GM19099 (cell line): ENCODE results near the gene BAIAP2L2.

ENCODE experiments used
- POLR2A ChIP-seq: IDR thresholded peaks from 3 replicates; pipeline ENCODE4 v1.6.1; 2011; ENCODE audit warnings: low read depth; ENCODE audit not compliant: insufficient read length; ENCODE audit errors: extremely low read depth

The BAIAP2L2 gene

GRCh38 chr22:38132794-38133193 is 22.3 kb upstream of the BAIAP2L2 start:
- TF ChIP-seq POLR2A: no peak

- TF ChIP-seq POLR2A: no peak
These were observed 21.7 kb upstream of the BAIAP2L2 start for GRCh38 chr22:38132136-38132535.

GRCh38 chr22:38131399-38131798 is 20.9 kb upstream of the BAIAP2L2 start:
- no peak for TF ChIP-seq POLR2A

GRCh38 chr22:38129856-38130255 is 19.4 kb upstream of the BAIAP2L2 start:
- TF ChIP-seq POLR2A: no peak

- no peak for TF ChIP-seq POLR2A
These were observed 18.5 kb upstream of the BAIAP2L2 start for GRCh38 chr22:38129021-38129420.

GRCh38 chr22:38127869-38128268 is 17.4 kb upstream of the BAIAP2L2 start:
- no peak for TF ChIP-seq POLR2A

GRCh38 chr22:38126928-38127668 is 16.6 kb upstream of the BAIAP2L2 start:
- TF ChIP-seq POLR2A: no peak

GRCh38 chr22:38125751-38126201 is 15.3 kb upstream of the BAIAP2L2 start:
- no peak for TF ChIP-seq POLR2A

- no peak for TF ChIP-seq POLR2A
These were observed 14.6 kb upstream of the BAIAP2L2 start for GRCh38 chr22:38125038-38125610.

- TF ChIP-seq POLR2A: no peak
These were observed 13.9 kb upstream of the BAIAP2L2 start for GRCh38 chr22:38124236-38124974.

GRCh38 chr22:38122616-38123015 is 12.1 kb upstream of the BAIAP2L2 start:
- TF ChIP-seq POLR2A: no peak

- TF ChIP-seq POLR2A: no peak
These were observed 10.1 kb upstream of the BAIAP2L2 start for GRCh38 chr22:38120359-38121110.

GRCh38 chr22:38118182-38118581 is 7.7 kb upstream of the BAIAP2L2 start:
- no peak for TF ChIP-seq POLR2A

- TF ChIP-seq POLR2A: no peak
These were observed 5.1 kb upstream of the BAIAP2L2 start for GRCh38 chr22:38115423-38116205.
